Kidney tubule cell (primary cell): ENCODE measurements around the gene VOPP1.

ENCODE experiments used
- DNase-seq: peaks from one replicate; pipeline ENCODE4 v3.0.0-alpha.2; 2018; ENCODE audit warnings: low spot score

VOPP1 gene

GRCh38 chr7:55554038-55554437 is 18.3 kb downstream of the VOPP1 start:
- no peak for DNase-seq

GRCh38 chr7:55553024-55553345 is 19.3 kb downstream of the VOPP1 start:
- no peak for DNase-seq

- peak; percentile 92 for DNase-seq
These were observed 19.8 kb downstream of the VOPP1 start for GRCh38 chr7:55552320-55553023.

- no peak for DNase-seq
These were observed 21.3 kb downstream of the VOPP1 start for GRCh38 chr7:55550841-55551537.

- peak; percentile 59 for DNase-seq
These were observed 22.2 kb downstream of the VOPP1 start for GRCh38 chr7:55550010-55550663.

- no peak for DNase-seq
These were observed 22.8 kb downstream of the VOPP1 start for GRCh38 chr7:55549457-55549856.

GRCh38 chr7:55548295-55548731 is 24.0 kb downstream of the VOPP1 start:
- DNase-seq, result no peak

GRCh38 chr7:55546814-55547213 is 25.5 kb downstream of the VOPP1 start:
- peak; percentile 94 for DNase-seq

- peak; percentile 99 for DNase-seq
These were observed 26.8 kb downstream of the VOPP1 start for GRCh38 chr7:55545496-55545895.

GRCh38 chr7:55540226-55540858 is 32.0 kb downstream of the VOPP1 start:
- DNase-seq, result no peak

- DNase-seq, result peak; percentile 64
These were observed 32.9 kb downstream of the VOPP1 start for GRCh38 chr7:55539380-55539779.

- DNase-seq, result peak; percentile 72
These were observed 33.8 kb downstream of the VOPP1 start for GRCh38 chr7:55538538-55538937.

- DNase-seq, result no peak
These were observed 34.8 kb downstream of the VOPP1 start for GRCh38 chr7:55537458-55537990.

GRCh38 chr7:55536619-55537457 is 35.5 kb downstream of the VOPP1 start:
- no peak for DNase-seq

- no peak for DNase-seq
These were observed 36.7 kb downstream of the VOPP1 start for GRCh38 chr7:55535617-55536016.

- no peak for DNase-seq
These were observed 37.2 kb downstream of the VOPP1 start for GRCh38 chr7:55534916-55535590.

- DNase-seq, result peak; percentile 83
These were observed 37.9 kb downstream of the VOPP1 start for GRCh38 chr7:55534262-55534915.

- no peak for DNase-seq
These were observed 38.6 kb downstream of the VOPP1 start for GRCh38 chr7:55533729-55534080.

GRCh38 chr7:55533050-55533728 is 39.1 kb downstream of the VOPP1 start:
- peak; percentile 85 for DNase-seq
